Measurements from ENCODE around the gene FBXL20. TPM values are rescaled to one million over a fixed set of nuclear protein-coding genes. Genes with fewer than 3 reads are reported as not detected.
"Not testable (repeated sequence)": the region's sequence is repeated elsewhere in the genome, so short reads cannot be mapped to it uniquely, and the experiment has no call there.

FBXL20 gene
- total RNA-seq, 2 donors from 2014 or later, result 22.4 to 43.6 TPM

GRCh38 chr17:39339272-39339671 is 62.2 kb downstream of the FBXL20 start:
- Histone ChIP-seq H3K9me3 (no peaks in the 10 kb centered on the region), H3K27ac (no peak overlapping the region), H3K4me3 (no peak overlapping the region), H3K27me3 (replicated peaks; ENCODE audit: insufficient read depth) (no peaks in the 10 kb centered on the region), H3K36me3 (no peaks in the 10 kb centered on the region), H3K4me1 (replicated peaks) (no peaks in the 10 kb centered on the region)
- intact Hi-C loops (cut with DNase I), result no loop called here
- no peak for TF ChIP-seq POLR2AphosphoS5 (IDR thresholded peaks at IDR 0.05)
- no peak for TF ChIP-seq POLR2A (IDR thresholded peaks at IDR 0.05)
- TF ChIP-seq CTCF (IDR thresholded peaks at IDR 0.05), result no peak
- no peak for DNase-seq (ENCODE audit: low spot score)
- 86% methylated on average over 2 of the region's 2 CpGs for WGBS

DNA sequence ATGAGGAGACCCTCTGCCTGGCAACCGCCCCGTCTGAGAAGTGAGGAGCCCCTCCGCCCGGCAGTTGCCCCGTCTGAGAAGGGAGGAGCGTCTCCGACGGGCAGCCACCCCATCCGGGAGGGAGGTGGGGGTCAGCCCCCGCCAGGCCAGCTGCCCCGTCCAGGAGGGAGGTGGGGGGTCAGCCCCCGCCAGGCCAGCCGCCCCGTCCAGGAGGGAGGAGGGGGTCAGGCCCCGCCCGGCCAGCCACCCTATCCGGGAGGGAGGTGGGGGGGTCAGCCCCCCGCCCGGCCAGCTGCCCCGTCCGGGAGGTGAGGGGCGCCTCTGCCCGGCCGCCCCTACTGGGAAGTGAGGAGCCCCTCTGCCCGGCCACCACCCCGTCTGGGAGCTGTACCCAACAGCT is 63.8 kb downstream of the FBXL20 start:
- H3K4me1 ChIP-seq (replicated peaks); H3K4me3 ChIP-seq; H3K27me3 ChIP-seq (replicated peaks; ENCODE audit: insufficient read depth); intact Hi-C loops (cut with DNase I); H3K9me3 ChIP-seq; H3K27ac ChIP-seq; H3K36me3 ChIP-seq; DNase-seq (ENCODE audit: low spot score): not testable (repeated sequence)
- 95% methylated on average over 16 of the region's 26 CpGs for WGBS

- Histone ChIP-seq H3K4me3 (no peak overlapping the region), H3K4me1 (replicated peaks) (no peaks in the 10 kb centered on the region), H3K27ac (no peak overlapping the region), H3K27me3 (replicated peaks; ENCODE audit: insufficient read depth) (no peaks in the 10 kb centered on the region), H3K36me3 (no peaks in the 10 kb centered on the region), H3K9me3 (no peaks in the 10 kb centered on the region)
- TF ChIP-seq CTCF (IDR thresholded peaks at IDR 0.05) (no peak), POLR2A (IDR thresholded peaks at IDR 0.05) (no peak), POLR2AphosphoS5 (IDR thresholded peaks at IDR 0.05) (no peak)
- WGBS, result 66% methylated on average over 4 of the region's 4 CpGs
- intact Hi-C loops (cut with DNase I), result no loop called here
- DNase-seq (ENCODE audit: low spot score), result no peak
Measured at GRCh38 chr17:39335704-39336223, 65.7 kb downstream of the FBXL20 start.

DNA sequence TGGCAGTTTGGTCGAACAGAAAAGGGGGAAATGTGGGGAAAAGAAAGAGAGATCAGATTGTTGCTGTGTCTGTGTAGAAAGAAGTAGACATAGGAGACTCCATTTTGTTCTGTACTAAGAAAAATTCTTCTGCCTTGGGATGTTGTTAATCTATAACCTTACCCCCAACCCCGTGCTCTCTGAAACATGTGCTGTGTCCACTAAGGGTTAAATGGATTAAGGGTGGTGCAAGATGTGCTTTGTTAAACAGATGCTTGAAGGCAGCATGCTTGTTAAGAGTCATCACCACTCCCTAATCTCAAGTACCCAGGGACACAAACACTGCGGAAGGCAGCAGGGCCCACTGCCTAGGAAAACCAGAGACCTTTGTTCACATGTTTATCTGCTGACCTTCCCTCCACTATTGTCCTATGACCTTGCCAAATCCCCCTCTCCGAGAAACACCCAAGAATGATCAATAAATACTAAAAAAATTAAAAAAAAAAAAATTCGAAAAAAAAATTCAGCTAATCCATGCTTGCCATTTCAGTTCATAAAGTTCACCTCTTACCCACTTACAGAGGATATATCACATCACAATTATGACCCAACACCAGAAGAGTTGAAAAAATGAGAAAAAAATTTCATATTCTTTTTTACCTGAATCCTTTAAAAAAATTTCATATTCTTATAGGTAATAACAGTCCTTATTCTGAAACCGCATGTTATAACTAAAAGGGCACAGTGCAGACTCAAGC is 67.2 kb downstream of the FBXL20 start:
- H3K27ac ChIP-seq; intact Hi-C loops (cut with DNase I); H3K27me3 ChIP-seq (replicated peaks; ENCODE audit: insufficient read depth); H3K4me3 ChIP-seq; H3K36me3 ChIP-seq; H3K4me1 ChIP-seq (replicated peaks); H3K9me3 ChIP-seq; DNase-seq (ENCODE audit: low spot score): not testable (repeated sequence)
- 92% methylated on average over 6 of the region's 6 CpGs for WGBS

GRCh38 chr17:39332092-39332491 is 69.3 kb downstream of the FBXL20 start:
- Histone ChIP-seq H3K36me3 (no peaks in the 10 kb centered on the region), H3K27ac (no peak overlapping the region), H3K4me1 (replicated peaks) (no peaks in the 10 kb centered on the region), H3K4me3 (no peak overlapping the region), H3K27me3 (replicated peaks; ENCODE audit: insufficient read depth) (no peaks in the 10 kb centered on the region), H3K9me3 (no peaks in the 10 kb centered on the region)
- TF ChIP-seq POLR2AphosphoS5 (IDR thresholded peaks at IDR 0.05), result no peak
- TF ChIP-seq CTCF (IDR thresholded peaks at IDR 0.05), result no peak
- TF ChIP-seq POLR2A (IDR thresholded peaks at IDR 0.05), result no peak
- 84% methylated on average over 5 of the region's 5 CpGs for WGBS
- intact Hi-C loops (cut with DNase I), result no loop called here
- DNase-seq (ENCODE audit: low spot score), result no peak

DNA sequence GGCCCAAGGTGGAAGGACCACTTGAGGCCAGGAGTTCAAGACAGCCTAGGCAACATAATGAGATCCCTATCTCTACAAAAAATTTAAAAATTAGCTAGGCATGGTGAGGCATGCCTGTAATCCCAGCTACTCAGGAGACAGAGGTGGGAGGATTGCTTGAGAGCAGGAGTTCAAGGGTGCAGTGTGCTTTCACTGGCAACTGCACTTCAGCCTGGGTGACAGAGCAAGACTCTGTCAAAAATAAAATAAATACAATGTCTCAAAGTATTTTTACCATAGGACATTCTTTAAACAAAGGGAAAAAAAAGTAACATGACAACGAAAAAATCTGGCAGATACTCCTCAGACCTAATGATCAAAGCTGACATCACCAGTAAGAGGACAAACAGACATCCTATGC is 72.6 kb downstream of the FBXL20 start:
- no peaks in the 10 kb centered on the region for H3K36me3 ChIP-seq
- no peak overlapping the region for H3K27ac ChIP-seq
- no peak overlapping the region for H3K4me3 ChIP-seq
- DNase-seq (ENCODE audit: low spot score), result no peak
- H3K4me1 ChIP-seq (replicated peaks), result no peaks in the 10 kb centered on the region
- H3K9me3 ChIP-seq, result no peaks in the 10 kb centered on the region
- intact Hi-C loops (cut with DNase I), result no loop called here
- no peaks in the 10 kb centered on the region for H3K27me3 ChIP-seq (replicated peaks; ENCODE audit: insufficient read depth)
- TF ChIP-seq POLR2A (IDR thresholded peaks at IDR 0.05) (no peak), POLR2AphosphoS5 (IDR thresholded peaks at IDR 0.05) (no peak), CTCF (IDR thresholded peaks at IDR 0.05) (no peak)
- WGBS, result 21% methylated on average over 1 of the region's 1 CpG

Measured in prostate gland (tissue), 2 donors.